ENCODE measurements around the gene KCNMA1.

KCNMA1 gene

GRCh38 chr10:77007834-77008233, 629.8 kb downstream of the KCNMA1 start:
- 87 to 94% methylated on average over 2 to 5 of the region's 5 CpGs for WGBS, 2 experiments
- no peaks in the 10 kb centered on the region for H3K4me1 ChIP-seq (ENCODE audit: control insufficient read depth, insufficient read depth, low read length)
- H3K27me3 ChIP-seq (ENCODE audit: control insufficient read depth, insufficient read depth, low read length, poor library complexity, severe bottlenecking) = no peaks in the 10 kb centered on the region
- H3K9me3 ChIP-seq (ENCODE audit: control insufficient read depth, low read length) = no peaks in the 10 kb centered on the region
- no peak overlapping the region for H3K27ac ChIP-seq (ENCODE audit: insufficient read depth, low read depth, low read length, poor library complexity, severe bottlenecking)
- H3K36me3 ChIP-seq (ENCODE audit: control insufficient read depth, insufficient read depth, low read length) = no peaks in the 10 kb centered on the region
- H3K4me3 ChIP-seq (ENCODE audit: insufficient read depth, low read depth, low read length) = no peak overlapping the region

- WGBS, 2 experiments = 83 to 98% methylated on average over 2 of the region's 2 CpGs
- no peaks in the 10 kb centered on the region for H3K4me1 ChIP-seq (ENCODE audit: control insufficient read depth, insufficient read depth, low read length)
- no peak overlapping the region for H3K27ac ChIP-seq (ENCODE audit: insufficient read depth, low read depth, low read length, poor library complexity, severe bottlenecking)
- no peaks in the 10 kb centered on the region for H3K27me3 ChIP-seq (ENCODE audit: control insufficient read depth, insufficient read depth, low read length, poor library complexity, severe bottlenecking)
- H3K4me3 ChIP-seq (ENCODE audit: insufficient read depth, low read depth, low read length) = no peak overlapping the region
- no peaks in the 10 kb centered on the region for H3K36me3 ChIP-seq (ENCODE audit: control insufficient read depth, insufficient read depth, low read length)
- no peaks in the 10 kb centered on the region for H3K9me3 ChIP-seq (ENCODE audit: control insufficient read depth, low read length)
Observed at GRCh38 chr10:77006836-77007511, 630.6 kb downstream of the KCNMA1 start.

GRCh38 chr10:77005871-77006270, 631.7 kb downstream of the KCNMA1 start:
- no peaks in the 10 kb centered on the region for H3K27me3 ChIP-seq (ENCODE audit: control insufficient read depth, insufficient read depth, low read length, poor library complexity, severe bottlenecking)
- no peaks in the 10 kb centered on the region for H3K36me3 ChIP-seq (ENCODE audit: control insufficient read depth, insufficient read depth, low read length)
- H3K4me1 ChIP-seq (ENCODE audit: control insufficient read depth, insufficient read depth, low read length) = no peaks in the 10 kb centered on the region
- no peak overlapping the region for H3K4me3 ChIP-seq (ENCODE audit: insufficient read depth, low read depth, low read length)
- H3K27ac ChIP-seq (ENCODE audit: insufficient read depth, low read depth, low read length, poor library complexity, severe bottlenecking) = no peak overlapping the region
- no peaks in the 10 kb centered on the region for H3K9me3 ChIP-seq (ENCODE audit: control insufficient read depth, low read length)

GRCh38 chr10:77004917-77005564, 632.6 kb downstream of the KCNMA1 start:
- H3K36me3 ChIP-seq (ENCODE audit: control insufficient read depth, insufficient read depth, low read length) = no peaks in the 10 kb centered on the region
- no peaks in the 10 kb centered on the region for H3K9me3 ChIP-seq (ENCODE audit: control insufficient read depth, low read length)
- no peak overlapping the region for H3K4me3 ChIP-seq (ENCODE audit: insufficient read depth, low read depth, low read length)
- H3K27ac ChIP-seq (ENCODE audit: insufficient read depth, low read depth, low read length, poor library complexity, severe bottlenecking) = no peak overlapping the region
- H3K4me1 ChIP-seq (ENCODE audit: control insufficient read depth, insufficient read depth, low read length) = no peaks in the 10 kb centered on the region
- H3K27me3 ChIP-seq (ENCODE audit: control insufficient read depth, insufficient read depth, low read length, poor library complexity, severe bottlenecking) = no peaks in the 10 kb centered on the region
- 74 to 75% methylated on average over 3 of the region's 3 CpGs for WGBS, 2 experiments

GRCh38 chr10:77002872-77003271, 634.7 kb downstream of the KCNMA1 start:
- no peaks in the 10 kb centered on the region for H3K9me3 ChIP-seq (ENCODE audit: control insufficient read depth, low read length)
- peaks cover 8% of the 10 kb centered on the region for H3K4me1 ChIP-seq (ENCODE audit: control insufficient read depth, insufficient read depth, low read length)
- H3K4me3 ChIP-seq (ENCODE audit: insufficient read depth, low read depth, low read length) = no peak overlapping the region
- no peak overlapping the region for H3K27ac ChIP-seq (ENCODE audit: insufficient read depth, low read depth, low read length, poor library complexity, severe bottlenecking)
- no peaks in the 10 kb centered on the region for H3K27me3 ChIP-seq (ENCODE audit: control insufficient read depth, insufficient read depth, low read length, poor library complexity, severe bottlenecking)
- H3K36me3 ChIP-seq (ENCODE audit: control insufficient read depth, insufficient read depth, low read length) = no peaks in the 10 kb centered on the region
- 83 to 87% methylated on average over 2 of the region's 2 CpGs for WGBS, 2 experiments

GRCh38 chr10:77001206-77001605, 636.4 kb downstream of the KCNMA1 start:
- Histone ChIP-seq H3K9me3 (ENCODE audit: control insufficient read depth, low read length) (no peaks in the 10 kb centered on the region), H3K36me3 (ENCODE audit: control insufficient read depth, insufficient read depth, low read length) (no peaks in the 10 kb centered on the region), H3K4me3 (ENCODE audit: insufficient read depth, low read depth, low read length) (no peak overlapping the region), H3K4me1 (ENCODE audit: control insufficient read depth, insufficient read depth, low read length) (peaks cover 8% of the 10 kb centered on the region), H3K27me3 (ENCODE audit: control insufficient read depth, insufficient read depth, low read length, poor library complexity, severe bottlenecking) (no peaks in the 10 kb centered on the region), H3K27ac (ENCODE audit: insufficient read depth, low read depth, low read length, poor library complexity, severe bottlenecking) (no peak overlapping the region)
- 93 to 95% methylated on average over 12 of the region's 12 CpGs for WGBS, 2 experiments

- H3K27ac ChIP-seq (ENCODE audit: insufficient read depth, low read depth, low read length, poor library complexity, severe bottlenecking) = no peak overlapping the region
- no peaks in the 10 kb centered on the region for H3K36me3 ChIP-seq (ENCODE audit: control insufficient read depth, insufficient read depth, low read length)
- H3K4me3 ChIP-seq (ENCODE audit: insufficient read depth, low read depth, low read length) = no peak overlapping the region
- 93 to 100% methylated on average over 2 of the region's 2 CpGs for WGBS, 2 experiments
- peaks cover 8% of the 10 kb centered on the region for H3K4me1 ChIP-seq (ENCODE audit: control insufficient read depth, insufficient read depth, low read length)
- H3K27me3 ChIP-seq (ENCODE audit: control insufficient read depth, insufficient read depth, low read length, poor library complexity, severe bottlenecking) = no peaks in the 10 kb centered on the region
- H3K9me3 ChIP-seq (ENCODE audit: control insufficient read depth, low read length) = no peaks in the 10 kb centered on the region
Observed at GRCh38 chr10:76998451-76998850, 639.2 kb downstream of the KCNMA1 start.

- Histone ChIP-seq H3K4me1 (ENCODE audit: control insufficient read depth, insufficient read depth, low read length) (peaks cover 14% of the 10 kb centered on the region), H3K4me3 (ENCODE audit: insufficient read depth, low read depth, low read length) (no peak overlapping the region), H3K27me3 (ENCODE audit: control insufficient read depth, insufficient read depth, low read length, poor library complexity, severe bottlenecking) (no peaks in the 10 kb centered on the region), H3K27ac (ENCODE audit: insufficient read depth, low read depth, low read length, poor library complexity, severe bottlenecking) (no peak overlapping the region), H3K36me3 (ENCODE audit: control insufficient read depth, insufficient read depth, low read length) (no peaks in the 10 kb centered on the region), H3K9me3 (ENCODE audit: control insufficient read depth, low read length) (no peaks in the 10 kb centered on the region)
- WGBS, 2 experiments = 97% methylated on average over 2 to 3 of the region's 3 CpGs
Observed at GRCh38 chr10:76997631-76998030, 640.0 kb downstream of the KCNMA1 start.

- Histone ChIP-seq H3K9me3 (ENCODE audit: control insufficient read depth, low read length) (no peaks in the 10 kb centered on the region), H3K27ac (ENCODE audit: insufficient read depth, low read depth, low read length, poor library complexity, severe bottlenecking) (no peak overlapping the region), H3K36me3 (ENCODE audit: control insufficient read depth, insufficient read depth, low read length) (no peaks in the 10 kb centered on the region), H3K4me3 (ENCODE audit: insufficient read depth, low read depth, low read length) (no peak overlapping the region), H3K27me3 (ENCODE audit: control insufficient read depth, insufficient read depth, low read length, poor library complexity, severe bottlenecking) (no peaks in the 10 kb centered on the region), H3K4me1 (ENCODE audit: control insufficient read depth, insufficient read depth, low read length) (peaks cover 19% of the 10 kb centered on the region)
- 95 to 97% methylated on average over 11 of the region's 11 CpGs for WGBS, 2 experiments
Observed at GRCh38 chr10:76995023-76995422, 642.6 kb downstream of the KCNMA1 start.

GRCh38 chr10:76993213-76993612, 644.4 kb downstream of the KCNMA1 start:
- Histone ChIP-seq H3K4me1 (ENCODE audit: control insufficient read depth, insufficient read depth, low read length) (peaks cover 11% of the 10 kb centered on the region), H3K4me3 (ENCODE audit: insufficient read depth, low read depth, low read length) (no peak overlapping the region), H3K27me3 (ENCODE audit: control insufficient read depth, insufficient read depth, low read length, poor library complexity, severe bottlenecking) (no peaks in the 10 kb centered on the region), H3K27ac (ENCODE audit: insufficient read depth, low read depth, low read length, poor library complexity, severe bottlenecking) (no peak overlapping the region), H3K9me3 (ENCODE audit: control insufficient read depth, low read length) (no peaks in the 10 kb centered on the region), H3K36me3 (ENCODE audit: control insufficient read depth, insufficient read depth, low read length) (no peaks in the 10 kb centered on the region)
- 61 to 69% methylated on average over 2 of the region's 2 CpGs for WGBS, 2 experiments

All from ectodermal cell (in vitro differentiated cells).